A549 (cell line): Measurements from ENCODE around the gene CDK19. TPM values are rescaled to one million over a fixed set of nuclear protein-coding genes. Genes with fewer than 3 reads are reported as not detected.
A peak's percentile ranks its signal among the peaks of the same experiment; 100 is the strongest.

Source experiments
- ATAC-seq, 2 experiments: fragments of 200-7000 bp in 1 of 2; fragments of >200 bp in 1 of 2; cut with Nextera tagmentation in 1 of 2; cut with Tn5 transposase in 1 of 2; 3 replicates each; pipeline versions ENCODE4 v1.8.0 to v1.9.1; 2018 to 2020; ENCODE audit warnings: mild to moderate bottlenecking in 1 of 2, moderate library complexity in 1 of 2
- CTCF ChIA-PET: fragments of 300-600 bp; sonication (Branson Sonifier 250); formaldehyde crosslinking; extraction: SDS; loops from one replicate; lab custom pipeline; 2021; ENCODE audit warnings: antibody characterized with exemption, inconsistent platforms; lab: Yijun Ruan, JAX
- POLR2A ChIA-PET: fragments of 350-600 bp; formaldehyde crosslinking; extraction: SDS; loops from one replicate; lab custom pipeline; 2021; ENCODE audit warnings: antibody characterized with exemption, inconsistent platforms; lab: Yijun Ruan, JAX
- DNase-seq, 2 experiments: peaks; one replicate each; pipeline versions ENCODE4 v3.0.0 to v3.0.0-alpha.2; 2011 to 2016; ENCODE audit warnings: low read depth in 1 of 2, low spot score in 1 of 2
- FAIRE-seq: peaks from 2 replicates; lab custom pipeline; 2011; peaks lifted over from hg19 to GRCh38; lab: Jason Lieb, UNC
- H3K27ac ChIP-seq, 2 experiments: fragments of >200 bp; sonication (Bioruptor Twin); formaldehyde crosslinking; 3 replicates each; pipeline ENCODE4 v1.5.1; 2016 to 2017
- H3K4me1 ChIP-seq: fragments of >200 bp; sonication (Bioruptor Twin); formaldehyde crosslinking; 3 replicates; pipeline ENCODE4 v1.6.1; 2016
- H3K4me2 ChIP-seq: fragments of >200 bp; sonication (Bioruptor Twin); formaldehyde crosslinking; 3 replicates; pipeline ENCODE4 v1.6.1; 2016
- H3K4me3 ChIP-seq: fragments of >200 bp; sonication (Bioruptor Twin); formaldehyde crosslinking; 3 replicates; pipeline ENCODE4 v1.5.1; 2016
- H3K9me3 ChIP-seq: fragments of >200 bp; sonication (Bioruptor Twin); formaldehyde crosslinking; 3 replicates; pipeline ENCODE4 v1.6.1; 2016
- CBX8 ChIP-seq: fragments of 200-600 bp; sonication (generic); IDR thresholded peaks from 2 replicates; pipeline ENCODE4 v1.6.1; 2016
- ESRRA ChIP-seq: fragments of 150-350 bp; IDR thresholded peaks from 2 replicates; pipeline ENCODE4 v1.6.1; 2014; ENCODE audit warnings: mild to moderate bottlenecking, low read length, borderline replicate concordance
- FOXS1 ChIP-seq: fragments of 250-450 bp; sonication (Bioruptor Pico); IDR thresholded peaks from 2 replicates; pipeline ENCODE4 v1.5.0; 2020; ENCODE audit warnings: mild to moderate bottlenecking, moderate library complexity
- HOXA7 ChIP-seq: fragments of 250-450 bp; sonication (Bioruptor Pico); IDR thresholded peaks from 2 replicates; pipeline ENCODE4 v1.5.0; 2020; ENCODE audit warnings: mild to moderate bottlenecking, moderate library complexity
- HOXB13 ChIP-seq: fragments of 250-450 bp; sonication (Bioruptor Pico); IDR thresholded peaks from 2 replicates; pipeline ENCODE4 v1.5.0; 2020; ENCODE audit warnings: low read depth, mild to moderate bottlenecking, moderate library complexity
- MAFK ChIP-seq: fragments of 450-650 bp; IDR thresholded peaks from 2 replicates; pipeline ENCODE4 v1.6.1; 2014; ENCODE audit not compliant: partially characterized antibody
- MYC ChIP-seq: IDR thresholded peaks from 2 replicates; pipeline ENCODE4 v1.6.1; 2012; ENCODE audit warnings: mild to moderate bottlenecking, inconsistent platforms, low read length, improper control_type of control experiment, borderline replicate concordance
- POLR2A ChIP-seq: IDR thresholded peaks from 2 replicates; pipeline ENCODE4 v1.6.1; 2012; ENCODE audit warnings: mild to moderate bottlenecking, low read length
- RCOR1 ChIP-seq: fragments of 150-350 bp; IDR thresholded peaks from 2 replicates; pipeline ENCODE4 v1.6.1; 2014; ENCODE audit warnings: antibody characterized with exemption, low read length, low read depth
- SREBF2 ChIP-seq: fragments of 450-650 bp; IDR thresholded peaks from 2 replicates; pipeline ENCODE4 v1.6.1; 2014; ENCODE audit warnings: mild to moderate bottlenecking, moderate library complexity
- TP53 ChIP-seq: fragments of 250-450 bp; sonication (Bioruptor Pico); IDR thresholded peaks from 2 replicates; pipeline ENCODE4 v1.5.0; 2021; ENCODE audit warnings: mild to moderate bottlenecking, moderate library complexity
- ZNF302 ChIP-seq: fragments of 250-450 bp; sonication (Bioruptor Pico); IDR thresholded peaks from 2 replicates; pipeline ENCODE4 v1.9.0; 2021; ENCODE audit warnings: inconsistent platforms, mild to moderate bottlenecking, moderate library complexity
- WGBS: methylation state at CpG from one replicate; pipeline ENCODE4 v1.1.6; 2017; ENCODE audit errors: missing lambda C conversion rate; 5-methylcytosine and 5-hydroxymethylcytosine counted together
- polyA plus RNA-seq, 4 experiments: library from polyadenylated mRNA; depleted of rRNA in 3 of 4; stranded (reverse); fragments of >200 nt; fragmentation: RNase III in 1 of 4; extraction: RNeasy Plus Mini Kit Qiagen cat#74134 plus additional on column Dnase treatment in 1 of 4; gene quantifications; 2 replicates in 3 of 4; 3 replicates in 1 of 4; pipeline ENCODE4 v1.2.3, GENCODE V29; 2011 to 2017
- TF ChIP-seq, protein P1 (sequence below): IDR thresholded peaks from 2 replicates; pipeline ENCODE4 v1.6.1; 2012
- TF ChIP-seq, protein P2 (sequence below): IDR thresholded peaks from 2 replicates; pipeline ENCODE4 v1.6.1; 2012
- TF ChIP-seq, protein P3 (sequence below): IDR thresholded peaks from 2 replicates; pipeline ENCODE4 v1.6.1; 2012; ENCODE audit warnings: low read depth, borderline replicate concordance
- TF ChIP-seq, protein P4 (sequence below): fragments of >200 bp; sonication (Bioruptor Twin); formaldehyde crosslinking; IDR thresholded peaks from 2 replicates; pipeline ENCODE4 v1.6.1; 2016
- TF ChIP-seq, protein P5 (sequence below): fragments of 250-450 bp; sonication (Bioruptor Pico); IDR thresholded peaks from 2 replicates; pipeline ENCODE4 v1.5.0; 2021; ENCODE audit warnings: mild to moderate bottlenecking, moderate library complexity, borderline replicate concordance

CDK19 gene
- polyA plus RNA-seq, 2 of the 4 experiments (the other 2 are of a cell fraction): 7.1 to 18.6 TPM

DNA sequence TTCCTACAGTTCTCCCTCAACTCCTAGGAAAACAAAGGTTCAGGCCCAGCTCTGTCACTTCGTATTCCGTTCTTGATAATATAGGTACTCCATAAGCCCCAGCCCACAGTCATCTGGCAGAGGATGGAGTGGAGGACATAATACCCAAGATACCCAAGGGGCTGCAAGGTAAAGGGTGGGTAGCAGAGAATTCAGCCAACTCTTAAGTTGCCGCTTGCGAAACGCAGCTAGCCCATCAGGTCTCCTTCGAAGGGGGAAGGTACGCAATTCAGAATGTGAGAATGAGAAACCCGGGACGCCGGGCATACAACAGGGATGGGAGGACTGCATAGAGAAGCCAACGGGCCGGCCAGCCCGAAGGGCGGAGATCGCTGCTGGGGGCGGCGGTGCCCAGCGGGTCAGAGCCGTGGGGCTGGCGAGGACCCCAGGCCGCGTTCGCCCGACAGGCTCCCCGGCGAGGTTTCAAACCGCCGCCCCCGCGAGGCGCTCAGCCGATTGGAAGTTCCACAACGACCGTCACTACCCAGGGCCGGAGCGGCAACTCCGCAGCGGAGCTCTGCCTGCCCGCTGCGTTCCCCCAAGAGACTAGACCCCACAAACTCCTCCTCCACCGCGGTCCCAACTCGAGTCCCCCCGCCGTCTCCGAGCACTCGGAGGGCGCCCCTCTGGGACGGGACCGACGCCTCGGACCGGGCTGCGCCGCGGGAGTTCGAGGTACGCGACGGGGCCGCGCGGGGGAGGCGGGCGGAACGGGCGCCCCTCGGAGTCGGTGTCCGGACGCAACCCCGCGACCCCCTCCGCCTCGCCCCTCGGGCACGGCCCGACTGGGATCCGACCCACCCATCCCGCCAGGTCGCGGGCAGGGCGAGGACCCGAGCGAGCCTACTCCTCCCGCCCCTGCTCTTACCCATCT lies 911 bp downstream of the CDK19 start:
- 4% methylated on average over 18 of the region's 86 CpGs for WGBS
- peak overlapping the region; percentile 98 for H3K4me3 ChIP-seq
- H3K4me2 ChIP-seq: peak overlapping the region; percentile 85
- POLR2A ChIA-PET: interaction anchor here (0.7 to 4.0 kb wide), 12 partner anchors 14 to 1719 kb away, joined by 3 to 162 read pairs (median 6); partner anchors contain the start of genes AMD1, GTF3C6, RPF2 and SESN1
- no peaks in the 10 kb centered on the region; the same call in 2 of the 3 replicates for H3K9me3 ChIP-seq
- TF ChIP-seq, protein P1, sequence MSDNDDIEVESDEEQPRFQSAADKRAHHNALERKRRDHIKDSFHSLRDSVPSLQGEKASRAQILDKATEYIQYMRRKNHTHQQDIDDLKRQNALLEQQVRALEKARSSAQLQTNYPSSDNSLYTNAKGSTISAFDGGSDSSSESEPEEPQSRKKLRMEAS: 0 out of 2 replicates have a peak, but pooled peaks have one; percentile 7
- TF ChIP-seq, protein P2, sequence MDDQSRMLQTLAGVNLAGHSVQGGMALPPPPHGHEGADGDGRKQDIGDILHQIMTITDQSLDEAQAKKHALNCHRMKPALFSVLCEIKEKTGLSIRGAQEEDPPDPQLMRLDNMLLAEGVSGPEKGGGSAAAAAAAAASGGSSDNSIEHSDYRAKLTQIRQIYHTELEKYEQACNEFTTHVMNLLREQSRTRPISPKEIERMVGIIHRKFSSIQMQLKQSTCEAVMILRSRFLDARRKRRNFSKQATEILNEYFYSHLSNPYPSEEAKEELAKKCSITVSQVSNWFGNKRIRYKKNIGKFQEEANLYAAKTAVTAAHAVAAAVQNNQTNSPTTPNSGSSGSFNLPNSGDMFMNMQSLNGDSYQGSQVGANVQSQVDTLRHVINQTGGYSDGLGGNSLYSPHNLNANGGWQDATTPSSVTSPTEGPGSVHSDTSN: no peak
- no peak for TF ChIP-seq FOXS1 (CRISPR knock-in tag)
- no peak for TF ChIP-seq ESRRA
- no peak for FAIRE-seq
- H3K4me1 ChIP-seq: peaks cover 16% of the 10 kb centered on the region; the same call in 2 of the 3 replicates
- ATAC-seq: peak; percentile 53 to 61
- peak overlapping the region; percentile 83 to 95 for H3K27ac ChIP-seq
- DNase-seq: peak; percentile 29 to 36
- CTCF ChIA-PET: no interaction called here

DNA sequence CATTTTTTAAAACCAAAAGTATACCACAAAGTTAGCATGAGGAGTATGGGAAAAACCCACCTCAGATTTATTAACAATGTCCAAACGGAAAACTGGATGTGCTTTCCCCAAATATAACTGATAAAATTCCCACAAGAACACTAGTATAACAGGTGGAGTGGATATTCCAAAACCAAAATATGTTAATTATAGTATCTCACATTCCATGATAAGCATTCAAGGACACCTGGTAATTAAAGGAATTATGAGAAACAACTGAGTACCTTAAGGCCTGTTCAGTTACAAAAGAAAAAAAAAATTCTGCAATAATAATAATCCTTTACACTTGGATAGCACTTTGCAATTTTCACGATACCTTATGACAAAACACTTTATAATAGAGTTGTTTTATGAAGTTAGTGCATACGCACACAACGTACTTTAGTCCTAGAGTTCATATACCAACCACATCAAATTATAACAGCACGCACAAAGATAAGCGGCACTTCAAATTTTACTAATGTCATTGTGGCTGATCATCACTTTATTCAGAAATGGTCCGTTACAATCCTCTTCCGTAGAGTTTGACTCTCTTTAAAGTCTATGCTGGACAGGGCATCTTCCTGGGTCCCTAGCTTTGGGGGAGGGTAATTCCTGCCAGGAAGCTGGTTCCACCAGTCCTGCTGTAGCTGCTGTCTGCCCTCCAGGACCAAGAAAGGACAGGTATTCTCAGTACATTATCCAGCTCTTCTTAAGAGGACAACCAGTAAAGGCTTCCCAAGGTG lies 1.7 kb downstream of the CDK19 start:
- ChIA-PET POLR2A (interaction anchor here (4.0 kb wide), 1 partner anchor 61 kb away, joined by 162 read pairs; the partner anchor contains the start of gene AMD1), CTCF (no interaction called here)
- Histone ChIP-seq H3K4me1 (peaks cover 16% of the 10 kb centered on the region; the same call in 2 of the 3 replicates), H3K4me3 (peak overlapping the region; percentile 98), H3K4me2 (peak overlapping the region; percentile 85), H3K9me3 (no peaks in the 10 kb centered on the region; the same call in 2 of the 3 replicates), H3K27ac (peak overlapping the region in 1 of 2 experiments; percentile 95; a peak in 3 of 6 replicates)
- DNase-seq: peak in 1 of 2 experiments; percentile 28
- TF ChIP-seq ESRRA: no peak
- no peak for TF ChIP-seq POLR2A
- TF ChIP-seq, protein P3, sequence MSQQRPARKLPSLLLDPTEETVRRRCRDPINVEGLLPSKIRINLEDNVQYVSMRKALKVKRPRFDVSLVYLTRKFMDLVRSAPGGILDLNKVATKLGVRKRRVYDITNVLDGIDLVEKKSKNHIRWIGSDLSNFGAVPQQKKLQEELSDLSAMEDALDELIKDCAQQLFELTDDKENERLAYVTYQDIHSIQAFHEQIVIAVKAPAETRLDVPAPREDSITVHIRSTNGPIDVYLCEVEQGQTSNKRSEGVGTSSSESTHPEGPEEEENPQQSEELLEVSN: no peak
- no peak for TF ChIP-seq HOXB13
- TF ChIP-seq ZNF302: no peak
- TF ChIP-seq MYC: no peak
- TF ChIP-seq, protein P4, sequence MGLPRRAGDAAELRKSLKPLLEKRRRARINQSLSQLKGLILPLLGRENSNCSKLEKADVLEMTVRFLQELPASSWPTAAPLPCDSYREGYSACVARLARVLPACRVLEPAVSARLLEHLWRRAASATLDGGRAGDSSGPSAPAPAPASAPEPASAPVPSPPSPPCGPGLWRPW: no peak
- TF ChIP-seq MAFK: no peak
- no peak for TF ChIP-seq HOXA7 (CRISPR knock-in tag)
- TF ChIP-seq TP53 (CRISPR knock-in tag): no peak
- TF ChIP-seq SREBF2: no peak
- no peak for TF ChIP-seq FOXS1 (CRISPR knock-in tag)
- TF ChIP-seq CBX8: no peak
- TF ChIP-seq RCOR1: no peak
- TF ChIP-seq, protein P2: no peak
- TF ChIP-seq, protein P5, sequence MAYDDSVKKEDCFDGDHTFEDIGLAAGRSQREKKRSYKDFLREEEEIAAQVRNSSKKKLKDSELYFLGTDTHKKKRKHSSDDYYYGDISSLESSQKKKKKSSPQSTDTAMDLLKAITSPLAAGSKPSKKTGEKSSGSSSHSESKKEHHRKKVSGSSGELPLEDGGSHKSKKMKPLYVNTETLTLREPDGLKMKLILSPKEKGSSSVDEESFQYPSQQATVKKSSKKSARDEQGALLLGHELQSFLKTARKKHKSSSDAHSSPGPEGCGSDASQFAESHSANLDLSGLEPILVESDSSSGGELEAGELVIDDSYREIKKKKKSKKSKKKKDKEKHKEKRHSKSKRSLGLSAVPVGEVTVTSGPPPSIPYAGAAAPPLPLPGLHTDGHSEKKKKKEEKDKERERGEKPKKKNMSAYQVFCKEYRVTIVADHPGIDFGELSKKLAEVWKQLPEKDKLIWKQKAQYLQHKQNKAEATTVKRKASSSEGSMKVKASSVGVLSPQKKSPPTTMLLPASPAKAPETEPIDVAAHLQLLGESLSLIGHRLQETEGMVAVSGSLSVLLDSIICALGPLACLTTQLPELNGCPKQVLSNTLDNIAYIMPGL: no peak
- no peak for FAIRE-seq
- ATAC-seq: no peak
- 79% methylated on average over 8 of the region's 8 CpGs for WGBS
